HG02870 (cell line): ENCODE results near the gene AUTS2.

ENCODE experiments used
- ATAC-seq: cut with Tn5 transposase; IDR thresholded peaks from one replicate; pipeline ENCODE4 v1.9.1; 2021; ENCODE audit warnings: mild to moderate bottlenecking, moderate library complexity; ENCODE audit not compliant: unreplicated experiment

The AUTS2 gene

GRCh38 chr7:69714886-69715576 is 116.8 kb downstream of the AUTS2 start:
- ATAC-seq, result no peak

- no peak for ATAC-seq
Measured at GRCh38 chr7:69717221-69717620, 118.9 kb downstream of the AUTS2 start.

GRCh38 chr7:69719717-69720116 is 121.4 kb downstream of the AUTS2 start:
- no peak for ATAC-seq

- no peak for ATAC-seq
Measured at GRCh38 chr7:69722843-69723242, 124.6 kb downstream of the AUTS2 start.

- no peak for ATAC-seq
Measured at GRCh38 chr7:69723663-69724062, 125.4 kb downstream of the AUTS2 start.

GRCh38 chr7:69728304-69728703 is 130.0 kb downstream of the AUTS2 start:
- no peak for ATAC-seq

GRCh38 chr7:69732203-69732602 is 133.9 kb downstream of the AUTS2 start:
- ATAC-seq, result no peak

- ATAC-seq, result no peak
Measured at GRCh38 chr7:69735582-69735981, 137.3 kb downstream of the AUTS2 start.

GRCh38 chr7:69736126-69736810 is 138.0 kb downstream of the AUTS2 start:
- ATAC-seq, result no peak

GRCh38 chr7:69738396-69738951 is 140.2 kb downstream of the AUTS2 start:
- ATAC-seq, result peak; percentile 55

- peak; percentile 72 for ATAC-seq
Measured at GRCh38 chr7:69739190-69739589, 140.9 kb downstream of the AUTS2 start.

GRCh38 chr7:69739931-69740431 is 141.7 kb downstream of the AUTS2 start:
- ATAC-seq, result peak; percentile 42

GRCh38 chr7:69742237-69742636 is 144.0 kb downstream of the AUTS2 start:
- no peak for ATAC-seq

- ATAC-seq, result no peak
Measured at GRCh38 chr7:69743436-69743835, 145.2 kb downstream of the AUTS2 start.

GRCh38 chr7:69744026-69744425 is 145.8 kb downstream of the AUTS2 start:
- no peak for ATAC-seq

- ATAC-seq, result no peak
Measured at GRCh38 chr7:69746383-69746782, 148.1 kb downstream of the AUTS2 start.

GRCh38 chr7:69747144-69747543 is 148.9 kb downstream of the AUTS2 start:
- ATAC-seq, result no peak

- ATAC-seq, result no peak
Measured at GRCh38 chr7:69748530-69748929, 150.3 kb downstream of the AUTS2 start.

- no peak for ATAC-seq
Measured at GRCh38 chr7:69749372-69749979, 151.2 kb downstream of the AUTS2 start.

- peak; percentile 89 for ATAC-seq
Measured at GRCh38 chr7:69749994-69750393, 151.7 kb downstream of the AUTS2 start.

GRCh38 chr7:69751026-69751425 is 152.8 kb downstream of the AUTS2 start:
- ATAC-seq, result no peak

- no peak for ATAC-seq
Measured at GRCh38 chr7:69753981-69754380, 155.7 kb downstream of the AUTS2 start.
